HPDE6-E6E7 (cell line): ENCODE data around the gene CRADD.
"Not testable (repeated sequence)": the region's sequence is repeated elsewhere in the genome, so short reads cannot be mapped to it uniquely, and the experiment has no call there.

Source experiments
- DNase-seq: peaks from one replicate; pipeline ENCODE4 v3.0.0; 2011; ENCODE audit warnings: missing footprints; ENCODE audit errors: extremely low spot score

The CRADD gene

GRCh38 chr12:93871566-93871965, 194.4 kb downstream of the CRADD start:
- DNase-seq = not testable (repeated sequence)

GRCh38 chr12:93873561-93873960, 196.4 kb downstream of the CRADD start:
- DNase-seq = no peak

DNA sequence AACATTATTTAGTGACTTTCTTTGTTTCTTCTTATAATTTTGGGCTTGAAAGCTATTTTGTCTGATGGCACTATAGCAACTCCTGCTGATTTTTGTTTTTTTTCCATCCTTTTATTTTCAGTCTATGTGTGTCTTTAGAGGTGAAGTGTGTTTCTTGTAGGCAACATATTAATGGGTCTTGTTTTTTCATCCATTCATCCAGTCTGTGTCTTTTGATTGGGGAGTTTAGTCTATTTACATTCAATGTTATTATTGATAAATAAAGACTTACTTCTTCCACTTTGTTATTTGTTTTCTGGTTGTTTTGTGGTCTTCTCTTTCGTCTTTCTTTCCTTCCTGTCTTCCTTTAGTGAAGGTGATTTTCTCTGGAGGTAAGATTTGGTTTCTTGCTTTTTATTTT, 198.0 kb downstream of the CRADD start:
- DNase-seq = no peak

- no peak for DNase-seq
Observed at GRCh38 chr12:93876360-93876759, 199.2 kb downstream of the CRADD start.

DNA sequence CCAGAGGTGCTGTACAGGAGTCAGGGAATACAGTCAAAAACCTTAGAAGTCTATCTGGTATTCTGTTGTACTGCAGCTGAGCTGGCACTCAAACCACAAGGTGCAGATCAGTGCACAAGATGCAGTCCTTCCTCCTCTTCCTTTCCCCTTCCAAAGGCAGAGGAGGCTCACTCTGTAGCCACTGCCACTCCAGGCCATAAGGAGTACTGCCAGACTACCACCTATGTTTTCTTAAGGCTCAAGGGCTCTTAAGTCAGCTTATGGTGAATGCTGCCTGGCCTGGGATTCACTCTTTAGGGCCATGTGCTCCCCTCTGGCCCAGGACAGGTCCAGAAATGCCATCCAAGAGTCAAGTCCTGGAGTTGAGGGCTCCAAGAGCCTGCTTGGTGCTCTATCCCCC, 200.3 kb downstream of the CRADD start:
- no peak for DNase-seq

- no peak for DNase-seq
Observed at GRCh38 chr12:93879476-93880421, 202.6 kb downstream of the CRADD start.

DNA sequence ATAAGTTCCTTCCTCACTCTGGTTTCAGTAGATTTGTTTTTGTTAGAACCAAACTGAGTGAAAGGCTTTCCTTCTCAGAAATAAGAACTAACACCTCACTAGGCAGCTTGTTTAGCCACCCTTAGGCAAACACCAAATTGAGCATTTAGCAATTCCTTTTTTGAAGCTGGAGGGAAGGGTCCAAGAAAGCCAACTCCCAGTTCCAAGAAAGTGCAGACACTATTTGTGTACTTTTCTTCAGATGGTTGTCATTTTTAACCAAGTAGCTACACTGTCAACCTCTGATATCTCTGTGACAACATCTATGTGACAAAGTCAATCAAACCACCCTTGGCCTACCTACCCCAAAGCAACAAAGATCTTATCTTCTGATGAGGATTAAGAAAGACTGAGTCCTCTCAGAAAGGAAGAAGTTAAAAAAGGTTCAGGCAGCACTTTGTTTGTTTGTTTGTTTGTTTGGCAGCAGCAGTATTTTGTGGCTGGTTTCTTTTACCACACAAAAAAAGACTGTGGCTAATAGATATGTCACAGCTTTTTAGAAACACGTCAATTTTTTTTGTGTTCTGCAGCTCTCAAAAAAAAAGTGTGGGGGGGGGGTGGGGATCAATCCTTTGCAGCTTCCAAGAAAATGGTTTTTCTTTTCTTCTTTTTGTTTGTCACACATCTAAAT, 203.8 kb downstream of the CRADD start:
- DNase-seq = no peak

DNA sequence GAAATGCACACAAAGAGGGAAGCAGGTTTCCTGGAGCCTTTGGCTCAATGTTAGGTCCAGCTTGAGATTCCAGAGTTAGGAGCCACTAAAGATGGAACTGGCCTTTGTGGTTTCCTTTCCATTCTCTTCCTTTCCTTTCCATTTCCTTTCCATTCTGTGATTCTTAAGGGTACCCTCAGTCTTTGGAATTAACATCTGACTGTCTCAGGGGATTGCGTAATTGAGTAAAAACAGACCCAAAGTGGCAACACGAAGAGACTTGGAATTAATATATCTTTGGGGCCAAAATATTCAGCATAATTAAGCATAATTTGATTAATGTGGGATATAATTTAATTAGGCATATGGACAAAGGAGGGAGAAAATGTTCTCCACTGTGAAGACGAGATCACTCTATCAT, 205.6 kb downstream of the CRADD start:
- DNase-seq = no peak

GRCh38 chr12:93883436-93884154, 206.4 kb downstream of the CRADD start:
- DNase-seq = no peak

GRCh38 chr12:93884794-93885460, 207.8 kb downstream of the CRADD start:
- DNase-seq = no peak

- DNase-seq = not testable (repeated sequence)
Observed at GRCh38 chr12:93885973-93886532, 208.9 kb downstream of the CRADD start.

DNA sequence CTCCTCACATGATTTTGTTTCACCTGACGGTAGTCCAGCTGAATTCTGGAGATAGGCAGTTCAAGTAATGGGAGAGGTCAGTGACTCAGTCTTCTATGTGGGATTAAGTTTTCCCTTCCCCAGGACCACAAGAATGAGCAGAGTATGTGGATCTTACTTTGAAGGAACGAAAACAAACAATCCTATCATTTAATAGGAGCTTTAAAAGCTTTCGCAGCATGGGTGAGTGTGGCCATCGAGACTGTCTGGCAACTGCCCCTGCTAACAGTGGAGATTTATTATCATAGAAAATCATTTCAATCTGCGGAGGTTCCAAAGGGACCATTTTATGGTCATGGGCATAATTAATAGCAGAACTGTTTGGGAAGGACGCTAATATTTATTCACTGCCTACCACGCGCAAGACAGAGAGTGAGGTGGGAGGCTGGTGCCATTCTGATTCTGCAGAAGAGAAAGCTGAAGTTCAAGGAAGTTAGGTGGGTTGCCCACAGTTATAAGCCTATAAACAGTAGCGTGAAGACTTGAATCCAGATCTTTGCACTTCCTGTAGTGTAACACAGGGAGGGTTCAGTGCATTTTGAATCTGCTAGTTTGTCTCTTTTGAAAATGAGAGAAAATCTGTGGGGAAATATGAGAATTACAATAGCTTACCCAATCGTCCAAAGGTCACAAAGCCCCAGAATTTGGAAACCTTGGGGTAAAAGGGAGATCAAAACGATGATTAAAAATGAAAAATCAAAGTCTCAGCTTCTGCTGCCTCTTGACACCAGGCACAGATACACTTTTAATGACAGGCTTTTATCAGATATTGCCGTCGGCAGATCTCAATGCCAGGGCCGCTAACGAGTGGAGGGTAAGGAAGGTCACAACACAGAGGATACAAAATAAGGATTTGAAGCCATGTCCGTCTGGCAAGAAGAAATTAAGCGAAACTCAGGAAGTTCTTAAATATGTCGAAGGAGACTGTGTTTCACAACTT, 209.6 kb downstream of the CRADD start:
- no peak for DNase-seq

- DNase-seq = no peak
Observed at GRCh38 chr12:93888964-93889363, 211.8 kb downstream of the CRADD start.

DNA sequence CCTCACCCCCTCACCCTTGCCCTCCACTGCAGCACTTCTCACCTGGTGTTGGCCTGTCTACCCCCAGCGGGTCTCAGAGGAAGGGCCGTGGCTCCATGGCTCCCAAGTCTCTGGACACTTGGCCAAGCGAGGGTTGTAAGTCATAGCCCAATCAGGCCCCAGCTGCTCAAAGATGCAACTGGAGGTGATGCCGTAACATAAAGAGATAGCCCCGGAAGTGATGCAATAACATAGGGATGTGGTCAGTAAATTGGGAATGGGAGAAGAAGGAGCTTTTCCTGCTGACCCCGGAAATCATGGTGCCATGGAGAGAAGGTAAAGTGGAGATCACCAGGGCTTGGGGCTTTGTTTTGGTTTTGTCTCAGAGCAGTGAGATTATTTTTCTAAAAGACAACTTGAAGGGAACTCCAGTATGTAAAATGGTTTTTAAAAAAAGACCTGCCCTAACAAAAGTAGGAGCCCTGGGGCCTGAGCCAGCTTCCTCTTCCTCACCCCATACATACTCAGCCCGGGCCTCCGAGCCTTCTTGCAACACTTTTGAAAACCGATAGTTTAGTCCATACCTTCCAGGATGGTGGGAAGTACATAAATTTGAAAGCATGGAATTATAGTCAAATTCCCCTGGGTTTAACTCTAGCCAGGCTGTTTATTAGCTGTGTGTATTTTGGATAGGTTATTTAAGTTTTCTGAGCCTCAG, 212.5 kb downstream of the CRADD start:
- DNase-seq = no peak

GRCh38 chr12:93892423-93893268, 215.5 kb downstream of the CRADD start:
- no peak for DNase-seq

- no peak for DNase-seq
Observed at GRCh38 chr12:93894391-93895088, 217.4 kb downstream of the CRADD start.

GRCh38 chr12:93895089-93895445, 217.9 kb downstream of the CRADD start:
- no peak for DNase-seq

DNA sequence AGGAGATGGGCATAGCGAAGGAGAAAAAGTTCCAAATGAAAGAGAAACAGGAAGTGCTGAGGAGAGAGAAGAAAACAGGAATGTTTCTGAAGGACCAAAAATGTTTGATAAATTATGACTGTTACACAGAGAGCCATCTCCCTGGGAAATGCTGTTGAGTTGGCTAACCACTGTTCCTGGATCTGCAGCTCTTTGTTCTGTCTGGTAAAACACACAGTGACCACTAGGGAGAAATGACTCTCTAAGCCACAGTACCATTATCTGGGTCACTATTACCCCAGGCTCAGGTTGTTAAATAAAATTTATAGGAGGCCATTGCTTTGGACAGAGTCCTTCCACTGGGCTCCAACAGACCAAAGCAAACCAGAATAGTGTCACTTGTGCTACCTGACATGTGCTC, 219.3 kb downstream of the CRADD start:
- no peak for DNase-seq
